Skin epidermis (tissue), 12 donors: ENCODE data around the gene DOK7.

Source experiments
- H3K27ac ChIP-seq, 21 experiments: fragments of 200-600 bp; sonication (generic) in 11 of 21; one replicate each; pipeline ENCODE4 v1.5.0; 2020; ENCODE audit warnings: mild to moderate bottlenecking in 3 of 21, inconsistent platforms in 2 of 21, moderate library complexity in 2 of 21
- H3K4me3 ChIP-seq, 7 experiments: fragments of 200-600 bp; sonication (generic) in 2 of 7; one replicate each; pipeline ENCODE4 v1.5.0; 2020; ENCODE audit warnings: inconsistent platforms in 2 of 7, mild to moderate bottlenecking in 2 of 7, moderate library complexity in 1 of 7

DOK7 gene

GRCh38 chr4:3426465-3427133, 36.5 kb upstream of the DOK7 start:
- no peak overlapping the region for H3K27ac ChIP-seq
- no peak overlapping the region for H3K4me3 ChIP-seq

GRCh38 chr4:3427134-3427476, 36.0 kb upstream of the DOK7 start:
- H3K4me3 ChIP-seq: no peak overlapping the region

GRCh38 chr4:3427706-3428446, 35.2 kb upstream of the DOK7 start:
- Histone ChIP-seq H3K27ac (no peak overlapping the region), H3K4me3 (no peak overlapping the region)

More at GRCh38 chr4:3427134-3427476, 36.0 kb upstream of the DOK7 start:
- no peak overlapping the region for H3K27ac ChIP-seq

GRCh38 chr4:3429651-3430050, 33.5 kb upstream of the DOK7 start:
- no peak overlapping the region for H3K27ac ChIP-seq
- H3K4me3 ChIP-seq: no peak overlapping the region

- Histone ChIP-seq H3K27ac (no peak overlapping the region), H3K4me3 (no peak overlapping the region)
These were observed 32.6 kb upstream of the DOK7 start for GRCh38 chr4:3430524-3430923.

- Histone ChIP-seq H3K4me3 (no peak overlapping the region), H3K27ac (no peak overlapping the region)
These were observed 31.6 kb upstream of the DOK7 start for GRCh38 chr4:3431446-3431993.

- H3K27ac ChIP-seq: no peak overlapping the region
- no peak overlapping the region for H3K4me3 ChIP-seq
These were observed 30.7 kb upstream of the DOK7 start for GRCh38 chr4:3432381-3432790.

- Histone ChIP-seq H3K4me3 (no peak overlapping the region), H3K27ac (no peak overlapping the region)
These were observed 29.8 kb upstream of the DOK7 start for GRCh38 chr4:3433138-3433869.

GRCh38 chr4:3434881-3435685, 28.0 kb upstream of the DOK7 start:
- no peak overlapping the region for H3K27ac ChIP-seq
- no peak overlapping the region for H3K4me3 ChIP-seq

GRCh38 chr4:3435686-3435956, 27.5 kb upstream of the DOK7 start:
- Histone ChIP-seq H3K27ac (no peak overlapping the region), H3K4me3 (no peak overlapping the region)

GRCh38 chr4:3436048-3436797, 26.9 kb upstream of the DOK7 start:
- Histone ChIP-seq H3K4me3 (no peak overlapping the region), H3K27ac (peak overlapping the region in 13 of 21 experiments; percentile 11 to 64 (median 28))

- Histone ChIP-seq H3K27ac (peak overlapping the region in 14 of 21 experiments; percentile 11 to 64 (median 38)), H3K4me3 (no peak overlapping the region)
These were observed 26.1 kb upstream of the DOK7 start for GRCh38 chr4:3436798-3437581.

- H3K4me3 ChIP-seq: no peak overlapping the region
- H3K27ac ChIP-seq: peak overlapping the region in 10 of 21 experiments; percentile 6 to 52 (median 38)
These were observed 25.5 kb upstream of the DOK7 start for GRCh38 chr4:3437582-3437936.

- H3K4me3 ChIP-seq: no peak overlapping the region
- peak overlapping the region in 5 of 21 experiments; percentile 6 to 52 (median 35) for H3K27ac ChIP-seq
These were observed 24.9 kb upstream of the DOK7 start for GRCh38 chr4:3437998-3438846.

GRCh38 chr4:3438847-3439180, 24.3 kb upstream of the DOK7 start:
- Histone ChIP-seq H3K27ac (peak overlapping the region in 1 of 21 experiments; percentile 38), H3K4me3 (no peak overlapping the region)

GRCh38 chr4:3439391-3439790, 23.7 kb upstream of the DOK7 start:
- no peak overlapping the region for H3K4me3 ChIP-seq

GRCh38 chr4:3440011-3440410, 23.1 kb upstream of the DOK7 start:
- H3K27ac ChIP-seq: no peak overlapping the region
- no peak overlapping the region for H3K4me3 ChIP-seq

More at GRCh38 chr4:3439391-3439790, 23.7 kb upstream of the DOK7 start:
- H3K27ac ChIP-seq: no peak overlapping the region
